H9 (cell line): ENCODE measurements around the gene BCL11B. TPM values are rescaled to one million over a fixed set of nuclear protein-coding genes. Genes with fewer than 3 reads are reported as not detected.

Experiments used
- DNase-seq: peaks from one replicate; pipeline ENCODE4 v3.0.0-alpha.2; 2017
- H2AFZ ChIP-seq: one replicate; pipeline ENCODE4 v1.6.1; 2013; ENCODE audit warnings: mild to moderate bottlenecking, low read length, control low read depth, moderate library complexity
- H2AK5ac ChIP-seq: 2 replicates; pipeline ENCODE4 v1.6.1; 2013; ENCODE audit warnings: low read length, control low read depth, mixed read lengths; ENCODE audit not compliant: insufficient read length
- H2BK120ac ChIP-seq: one replicate; pipeline ENCODE4 v1.6.1; 2013; ENCODE audit warnings: low read depth, mild to moderate bottlenecking, low read length, control low read depth, inconsistent platforms; ENCODE audit not compliant: poor library complexity, severe bottlenecking
- H2BK12ac ChIP-seq: 2 replicates; pipeline ENCODE4 v1.6.1; 2013; ENCODE audit warnings: low read length, control low read depth, mixed read lengths, low read depth; ENCODE audit not compliant: insufficient read length
- H2BK15ac ChIP-seq: 2 replicates; pipeline ENCODE4 v1.6.1; 2013; ENCODE audit warnings: low read depth, low read length, control low read depth
- H2BK20ac ChIP-seq: one replicate; pipeline ENCODE4 v1.6.1; 2013; ENCODE audit warnings: low read depth, mild to moderate bottlenecking, low read length, control low read depth, inconsistent platforms; ENCODE audit not compliant: poor library complexity, severe bottlenecking
- H2BK5ac ChIP-seq: 2 replicates; pipeline ENCODE4 v1.6.1; 2013; ENCODE audit warnings: low read length, control low read depth, mixed read lengths; ENCODE audit not compliant: insufficient read length
- H3K14ac ChIP-seq: 2 replicates; pipeline ENCODE4 v1.6.1; 2013; ENCODE audit warnings: low read length, control low read depth; ENCODE audit not compliant: insufficient read depth
- H3K18ac ChIP-seq: 2 replicates; pipeline ENCODE4 v1.6.1; 2013; ENCODE audit warnings: low read depth, mild to moderate bottlenecking, mixed read lengths, low read length, control low read depth; ENCODE audit not compliant: insufficient read length
- H3K23ac ChIP-seq: 2 replicates; pipeline ENCODE4 v1.6.1; 2013; ENCODE audit warnings: low read length, control low read depth, mixed read lengths, low read depth; ENCODE audit not compliant: insufficient read length
- H3K23me2 ChIP-seq: 2 replicates; pipeline ENCODE4 v1.6.1; 2013; ENCODE audit warnings: low read depth, mild to moderate bottlenecking, mixed read lengths, low read length, control low read depth; ENCODE audit not compliant: insufficient read length, poor library complexity, severe bottlenecking
- H3K27ac ChIP-seq: 2 replicates; pipeline ENCODE4 v1.5.1; 2013; ENCODE audit warnings: low read length, control low read depth, mixed read lengths, low read depth; ENCODE audit not compliant: insufficient read length
- H3K27me3 ChIP-seq: 2 replicates; pipeline ENCODE4 v1.6.1; 2013; ENCODE audit warnings: low read length, control low read depth, inconsistent platforms; ENCODE audit not compliant: insufficient read depth
- H3K4ac ChIP-seq: 2 replicates; pipeline ENCODE4 v1.6.1; 2013; ENCODE audit warnings: low read depth, mild to moderate bottlenecking, control low read depth, inconsistent platforms, low read length, moderate library complexity
- H3K4me1 ChIP-seq: 2 replicates; pipeline ENCODE4 v1.6.1; 2013; ENCODE audit warnings: low read length, control low read depth, inconsistent platforms; ENCODE audit not compliant: insufficient read depth
- H3K4me2 ChIP-seq: 2 replicates; pipeline ENCODE4 v1.6.1; 2013; ENCODE audit warnings: low read length, control low read depth, mixed read lengths; ENCODE audit not compliant: insufficient read length, insufficient read depth
- H3K56ac ChIP-seq: 2 replicates; pipeline ENCODE4 v1.6.1; 2013; ENCODE audit warnings: low read depth, mild to moderate bottlenecking, mixed read lengths, low read length, control low read depth; ENCODE audit not compliant: insufficient read length
- H3K79me1 ChIP-seq: 2 replicates; pipeline ENCODE4 v1.6.1; 2013; ENCODE audit warnings: low read depth, mild to moderate bottlenecking, moderate library complexity, low read length, control low read depth, inconsistent platforms; ENCODE audit not compliant: insufficient read depth, poor library complexity, severe bottlenecking
- H3K79me2 ChIP-seq: 2 replicates; pipeline ENCODE4 v1.6.1; 2013; ENCODE audit warnings: low read length, control low read depth, inconsistent platforms; ENCODE audit not compliant: insufficient read depth
- H3K9ac ChIP-seq: 2 replicates; pipeline ENCODE4 v1.6.1; 2013; ENCODE audit warnings: low read length, control low read depth, mixed read lengths; ENCODE audit not compliant: insufficient read length; ENCODE audit errors: extremely low read depth
- H3K9me3 ChIP-seq: one replicate; pipeline ENCODE4 v1.6.1; 2013; ENCODE audit warnings: low read depth, low read length, inconsistent platforms; ENCODE audit not compliant: control insufficient read depth
- H3T11ph ChIP-seq: one replicate; pipeline ENCODE4 v1.6.1; 2013; ENCODE audit warnings: mild to moderate bottlenecking, low read length, control low read depth, inconsistent platforms
- H4K20me1 ChIP-seq: one replicate; pipeline ENCODE4 v1.6.1; 2013; ENCODE audit not compliant: control insufficient read depth, insufficient read length, insufficient read depth
- H4K5ac ChIP-seq: 2 replicates; pipeline ENCODE4 v1.6.1; 2013; ENCODE audit warnings: low read depth, mild to moderate bottlenecking, mixed read lengths, low read length, control low read depth; ENCODE audit not compliant: insufficient read length
- H4K8ac ChIP-seq: replicated peaks from 2 replicates; pipeline ENCODE4 v1.6.1; 2013; ENCODE audit warnings: low read length, control low read depth, mixed read lengths, low read depth; ENCODE audit not compliant: insufficient read length
- H4K91ac ChIP-seq: 2 replicates; pipeline ENCODE4 v1.6.1; 2013; ENCODE audit warnings: low read depth, mild to moderate bottlenecking, moderate library complexity, mixed read lengths, low read length, control low read depth; ENCODE audit not compliant: insufficient read length
- H3K27ac Mint-ChIP-seq, 3 experiments: 2 replicates in 2 of 3; 3 replicates in 1 of 3; pipeline ENCODE4 v1.8.0; 2020 to 2021; ENCODE audit warnings: mixed read lengths in 3 of 3, mild to moderate bottlenecking in 1 of 3, moderate library complexity in 1 of 3
- H3K27me3 Mint-ChIP-seq: 2 replicates; pipeline ENCODE4 v1.8.0; 2021; ENCODE audit warnings: low read depth, mild to moderate bottlenecking, moderate library complexity, mixed read lengths
- H3K36me3 Mint-ChIP-seq, 3 experiments: 2 replicates in 2 of 3; 3 replicates in 1 of 3; pipeline ENCODE4 v1.8.0; 2020 to 2021; ENCODE audit warnings: low read depth in 3 of 3, mixed read lengths in 3 of 3; ENCODE audit not compliant: insufficient read depth in 1 of 3
- H3K4me1 Mint-ChIP-seq, 2 experiments: 2 replicates each; pipeline ENCODE4 v1.8.0; 2020; ENCODE audit warnings: mixed read lengths in 2 of 2
- H3K4me3 Mint-ChIP-seq, 2 experiments: 2 replicates in 1 of 2; 3 replicates in 1 of 2; pipeline ENCODE4 v1.8.0; 2020 to 2021; ENCODE audit warnings: mild to moderate bottlenecking in 2 of 2, mixed read lengths in 2 of 2, moderate library complexity in 1 of 2
- H3K9me3 Mint-ChIP-seq, 2 experiments: 2 replicates in 1 of 2; 3 replicates in 1 of 2; pipeline ENCODE4 v1.8.0; 2020; ENCODE audit warnings: mild to moderate bottlenecking in 2 of 2, mixed read lengths in 2 of 2, moderate library complexity in 1 of 2
- CTCF ChIP-seq: fragments of 200-600 bp; sonication (generic); conservative IDR thresholded peaks from 3 replicates; pipeline ENCODE4 v1.8.0; 2021; ENCODE audit warnings: antibody characterized with exemption, mild to moderate bottlenecking
- WGBS: extraction: QIAGEN DNeasy Blood & Tissue Kit; methylation state at CpG from one replicate; pipeline ENCODE4 v1.1.7; 2013; ENCODE audit warnings: missing lambda C conversion rate, low lambda C conversion rate, mixed read lengths; ENCODE audit not compliant: insufficient read length; ENCODE audit errors: extremely low coverage; 5-methylcytosine and 5-hydroxymethylcytosine counted together
- total RNA-seq: library from RNA; stranded (reverse); gene quantifications from 2 replicates; pipeline ENCODE4 v1.2.1, GENCODE V29; 2021

BCL11B gene
- total RNA-seq, 1 experiment from 2014 or later: 4.9 TPM

GRCh38 chr14:99215277-99215676, 56.7 kb downstream of the BCL11B start:
- no peaks in the 10 kb centered on the region for H3K4me1 ChIP-seq
- H3K23ac ChIP-seq: no peak overlapping the region
- no peak overlapping the region for H3T11ph ChIP-seq
- no peak overlapping the region for H3K18ac ChIP-seq
- no peak overlapping the region for H2BK12ac ChIP-seq
- no peaks in the 10 kb centered on the region for H4K20me1 ChIP-seq
- no CpG with 5 or more reads among the region's 16 CpGs for WGBS
- H3K27ac Mint-ChIP-seq: no peak overlapping the region
- H3K9me3 ChIP-seq: no peaks in the 10 kb centered on the region
- H3K4me3 Mint-ChIP-seq: no peak overlapping the region
- H2BK120ac ChIP-seq: no peak overlapping the region
- no peak overlapping the region for H4K8ac ChIP-seq
- no peak overlapping the region for H3K9ac ChIP-seq
- peaks cover 5 to 11% of the 10 kb centered on the region in 2 experiments; a peak in 2 of 4 replicates for H3K4me1 Mint-ChIP-seq
- H3K4ac ChIP-seq: no peak overlapping the region
- no peak overlapping the region for H4K5ac ChIP-seq
- TF ChIP-seq CTCF: no peak
- H3K23me2 ChIP-seq: no peaks in the 10 kb centered on the region
- no peak overlapping the region for H2BK15ac ChIP-seq
- H3K9me3 Mint-ChIP-seq: no peaks in the 10 kb centered on the region
- no peak overlapping the region for H2AFZ ChIP-seq
- no peak overlapping the region for H2BK20ac ChIP-seq
- no peak overlapping the region for H2BK5ac ChIP-seq
- no peaks in the 10 kb centered on the region for H3K79me1 ChIP-seq
- H3K56ac ChIP-seq: no peak overlapping the region
- no peak overlapping the region for H3K27ac ChIP-seq
- peaks cover 0 to 4% (median 0%) of the 10 kb centered on the region in 3 experiments; a peak in 1 of 7 replicates for H3K36me3 Mint-ChIP-seq
- no peak overlapping the region for H3K14ac ChIP-seq
- H3K4me2 ChIP-seq: no peak overlapping the region
- no peak overlapping the region for H2AK5ac ChIP-seq
- no peaks in the 10 kb centered on the region; the same call in 1 of the 2 replicates for H3K27me3 Mint-ChIP-seq
- no peak for DNase-seq
- H3K27me3 ChIP-seq: no peaks in the 10 kb centered on the region
- no peak overlapping the region for H4K91ac ChIP-seq
- peaks cover 3% of the 10 kb centered on the region; the same call in 1 of the 2 replicates for H3K79me2 ChIP-seq
